ENCODE measurements around the gene FAM131C.

GRCh38 chr1:16114527-16115467 is 41.3 kb upstream of the FAM131C start:
- TF ChIP-seq, protein P1, sequence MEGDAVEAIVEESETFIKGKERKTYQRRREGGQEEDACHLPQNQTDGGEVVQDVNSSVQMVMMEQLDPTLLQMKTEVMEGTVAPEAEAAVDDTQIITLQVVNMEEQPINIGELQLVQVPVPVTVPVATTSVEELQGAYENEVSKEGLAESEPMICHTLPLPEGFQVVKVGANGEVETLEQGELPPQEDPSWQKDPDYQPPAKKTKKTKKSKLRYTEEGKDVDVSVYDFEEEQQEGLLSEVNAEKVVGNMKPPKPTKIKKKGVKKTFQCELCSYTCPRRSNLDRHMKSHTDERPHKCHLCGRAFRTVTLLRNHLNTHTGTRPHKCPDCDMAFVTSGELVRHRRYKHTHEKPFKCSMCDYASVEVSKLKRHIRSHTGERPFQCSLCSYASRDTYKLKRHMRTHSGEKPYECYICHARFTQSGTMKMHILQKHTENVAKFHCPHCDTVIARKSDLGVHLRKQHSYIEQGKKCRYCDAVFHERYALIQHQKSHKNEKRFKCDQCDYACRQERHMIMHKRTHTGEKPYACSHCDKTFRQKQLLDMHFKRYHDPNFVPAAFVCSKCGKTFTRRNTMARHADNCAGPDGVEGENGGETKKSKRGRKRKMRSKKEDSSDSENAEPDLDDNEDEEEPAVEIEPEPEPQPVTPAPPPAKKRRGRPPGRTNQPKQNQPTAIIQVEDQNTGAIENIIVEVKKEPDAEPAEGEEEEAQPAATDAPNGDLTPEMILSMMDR (optimal IDR thresholded peaks at IDR 0.05 in 1 of 3, IDR thresholded peaks at IDR 0.05 in 1 of 3, conservative IDR thresholded peaks at IDR 0.05 in 1 of 3; ENCODE audit: extremely low read depth in 1 of 3, insufficient read depth in 2 of 3, low read length in 3 of 3), result no peak
- TF ChIP-seq EZH2 (IDR thresholded peaks at IDR 0.05; ENCODE audit: low read length), result no peak
